Esophagus muscularis mucosa (tissue), 4 donors: Measurements from ENCODE around the gene IL18RAP.

Experiments
- EP300 ChIP-seq: sonication (generic); formaldehyde crosslinking; IDR thresholded peaks from one replicate; pipeline ENCODE4 v1.6.1; 2017; ENCODE audit warnings: antibody characterized with exemption
- POLR2A ChIP-seq: fragments of 450-650 bp; IDR thresholded peaks from one replicate; pipeline ENCODE4 v1.6.1; 2017; ENCODE audit warnings: antibody characterized with exemption, moderate library complexity, mild to moderate bottlenecking, low read depth
- POLR2AphosphoS5 ChIP-seq, 2 donors: sonication (generic); formaldehyde crosslinking; IDR thresholded peaks; one replicate each; pipeline ENCODE4 v1.6.1; 2017; ENCODE audit warnings: antibody characterized with exemption in 2 of 2
- TF ChIP-seq, protein P1 (sequence below), 3 experiments: fragments of 200-600 bp in 2 of 3; fragments of 450-650 bp in 1 of 3; sonication (generic) in 2 of 3; IDR thresholded peaks; one replicate each; pipeline ENCODE4 v1.5.1; 2017 to 2019; ENCODE audit warnings: antibody characterized with exemption in 3 of 3, mild to moderate bottlenecking in 2 of 3, moderate library complexity in 1 of 3

DNA sequence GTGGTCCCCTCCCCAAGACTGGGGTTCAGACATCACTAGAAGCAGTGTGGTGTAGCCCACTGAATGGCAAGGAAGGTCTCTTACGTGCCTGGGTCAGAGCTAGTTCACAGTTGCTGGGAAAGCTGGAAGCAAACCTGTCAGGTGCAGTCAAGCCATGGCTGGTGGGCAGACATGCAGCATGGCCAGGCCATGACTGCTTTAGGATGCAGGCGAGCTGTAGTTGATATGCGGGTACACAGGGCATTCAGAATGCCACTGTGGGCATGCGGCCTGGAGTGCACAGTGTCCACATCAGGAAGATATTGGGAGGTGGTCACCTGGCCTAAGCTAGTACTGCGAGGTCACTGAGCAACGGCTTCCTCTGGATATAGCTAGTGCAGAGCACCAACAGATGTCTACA is 38.2 kb downstream of the IL18RAP start:
- TF ChIP-seq, protein P1, sequence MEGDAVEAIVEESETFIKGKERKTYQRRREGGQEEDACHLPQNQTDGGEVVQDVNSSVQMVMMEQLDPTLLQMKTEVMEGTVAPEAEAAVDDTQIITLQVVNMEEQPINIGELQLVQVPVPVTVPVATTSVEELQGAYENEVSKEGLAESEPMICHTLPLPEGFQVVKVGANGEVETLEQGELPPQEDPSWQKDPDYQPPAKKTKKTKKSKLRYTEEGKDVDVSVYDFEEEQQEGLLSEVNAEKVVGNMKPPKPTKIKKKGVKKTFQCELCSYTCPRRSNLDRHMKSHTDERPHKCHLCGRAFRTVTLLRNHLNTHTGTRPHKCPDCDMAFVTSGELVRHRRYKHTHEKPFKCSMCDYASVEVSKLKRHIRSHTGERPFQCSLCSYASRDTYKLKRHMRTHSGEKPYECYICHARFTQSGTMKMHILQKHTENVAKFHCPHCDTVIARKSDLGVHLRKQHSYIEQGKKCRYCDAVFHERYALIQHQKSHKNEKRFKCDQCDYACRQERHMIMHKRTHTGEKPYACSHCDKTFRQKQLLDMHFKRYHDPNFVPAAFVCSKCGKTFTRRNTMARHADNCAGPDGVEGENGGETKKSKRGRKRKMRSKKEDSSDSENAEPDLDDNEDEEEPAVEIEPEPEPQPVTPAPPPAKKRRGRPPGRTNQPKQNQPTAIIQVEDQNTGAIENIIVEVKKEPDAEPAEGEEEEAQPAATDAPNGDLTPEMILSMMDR (IDR thresholded peaks at IDR 0.05), result no peak
- TF ChIP-seq POLR2AphosphoS5 (IDR thresholded peaks at IDR 0.05), result no peak
- no peak for TF ChIP-seq POLR2A
- no peak for TF ChIP-seq EP300
